Neural progenitor cell (in vitro differentiated cells): ENCODE measurements around the gene LBH.

ENCODE experiments used
- EZH2 ChIP-seq: fragments of 200-600 bp; sonication (generic); IDR thresholded peaks from 2 replicates; pipeline ENCODE4 v1.6.1; 2017; ENCODE audit warnings: antibody characterized with exemption, mild to moderate bottlenecking, moderate library complexity
- TF ChIP-seq, protein P1 (sequence below): fragments of 200-600 bp; sonication (generic); IDR thresholded peaks from 2 replicates; pipeline ENCODE4 v1.5.1; 2017; ENCODE audit warnings: antibody characterized with exemption, mild to moderate bottlenecking

- TF ChIP-seq, protein P1, sequence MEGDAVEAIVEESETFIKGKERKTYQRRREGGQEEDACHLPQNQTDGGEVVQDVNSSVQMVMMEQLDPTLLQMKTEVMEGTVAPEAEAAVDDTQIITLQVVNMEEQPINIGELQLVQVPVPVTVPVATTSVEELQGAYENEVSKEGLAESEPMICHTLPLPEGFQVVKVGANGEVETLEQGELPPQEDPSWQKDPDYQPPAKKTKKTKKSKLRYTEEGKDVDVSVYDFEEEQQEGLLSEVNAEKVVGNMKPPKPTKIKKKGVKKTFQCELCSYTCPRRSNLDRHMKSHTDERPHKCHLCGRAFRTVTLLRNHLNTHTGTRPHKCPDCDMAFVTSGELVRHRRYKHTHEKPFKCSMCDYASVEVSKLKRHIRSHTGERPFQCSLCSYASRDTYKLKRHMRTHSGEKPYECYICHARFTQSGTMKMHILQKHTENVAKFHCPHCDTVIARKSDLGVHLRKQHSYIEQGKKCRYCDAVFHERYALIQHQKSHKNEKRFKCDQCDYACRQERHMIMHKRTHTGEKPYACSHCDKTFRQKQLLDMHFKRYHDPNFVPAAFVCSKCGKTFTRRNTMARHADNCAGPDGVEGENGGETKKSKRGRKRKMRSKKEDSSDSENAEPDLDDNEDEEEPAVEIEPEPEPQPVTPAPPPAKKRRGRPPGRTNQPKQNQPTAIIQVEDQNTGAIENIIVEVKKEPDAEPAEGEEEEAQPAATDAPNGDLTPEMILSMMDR: no peak
- TF ChIP-seq EZH2: no peak
These were observed 26.2 kb downstream of the LBH start for GRCh38 chr2:30257266-30258214.
